ENCODE results near the gene UBE2B.

UBE2B gene

GRCh38 chr5:134439210-134439654 lies 67.9 kb downstream of the UBE2B start:
- H3K9me3 ChIP-seq (ENCODE audit: insufficient read depth, low read length), result no peaks in the 10 kb centered on the region
- H3F3A ChIP-seq (ENCODE audit: insufficient read depth), result no peaks in the 10 kb centered on the region
- no peaks in the 10 kb centered on the region for H4K20me1 ChIP-seq (ENCODE audit: low read depth, low read length)
- H3K9ac ChIP-seq (ENCODE audit: low read length), result no peak overlapping the region
- H3K79me2 ChIP-seq (ENCODE audit: insufficient read depth, low read length), result no peaks in the 10 kb centered on the region
- H3K9me2 ChIP-seq (replicated peaks; ENCODE audit: insufficient read depth, low read length), result no peaks in the 10 kb centered on the region
- H3K27me3 ChIP-seq (ENCODE audit: low read length), result no peaks in the 10 kb centered on the region
- H3K27ac ChIP-seq (ENCODE audit: low read depth, low read length), result no peak overlapping the region
- H3K36me3 ChIP-seq (ENCODE audit: low read length), result no peaks in the 10 kb centered on the region
- H2AFZ ChIP-seq (ENCODE audit: low read depth, low read length, severe bottlenecking), result no peak overlapping the region
- TF ChIP-seq CTCF (IDR thresholded peaks at IDR 0.05; ENCODE audit: insufficient read depth, low read length, poor library complexity, severe bottlenecking) (no peak), EZH2phosphoT487 (conservative IDR thresholded peaks at IDR 0.05; ENCODE audit: low read length) (no peak)
- no peak overlapping the region for H3K4me2 ChIP-seq (ENCODE audit: low read depth, low read length, poor library complexity, severe bottlenecking)
- no peak overlapping the region for H3K4me3 ChIP-seq (ENCODE audit: insufficient read depth, low read length, poor library complexity, severe bottlenecking)

- no peaks in the 10 kb centered on the region for H3K36me3 ChIP-seq (ENCODE audit: low read length)
These were observed 68.9 kb downstream of the UBE2B start for GRCh38 chr5:134440201-134440755.

More at GRCh38 chr5:134440201-134440755, 68.9 kb downstream of the UBE2B start:
- H3K4me3 ChIP-seq (ENCODE audit: insufficient read depth, low read length, poor library complexity, severe bottlenecking), result no peak overlapping the region
- no peak overlapping the region for H2AFZ ChIP-seq (ENCODE audit: low read depth, low read length, severe bottlenecking)
- H3K27ac ChIP-seq (ENCODE audit: low read depth, low read length), result no peak overlapping the region
- no peak overlapping the region for H3K9ac ChIP-seq (ENCODE audit: low read length)
- H3K79me2 ChIP-seq (ENCODE audit: insufficient read depth, low read length), result no peaks in the 10 kb centered on the region
- H3K27me3 ChIP-seq (ENCODE audit: low read length), result no peaks in the 10 kb centered on the region
- no peaks in the 10 kb centered on the region for H3K9me3 ChIP-seq (ENCODE audit: insufficient read depth, low read length)
- H4K20me1 ChIP-seq (ENCODE audit: low read depth, low read length), result no peaks in the 10 kb centered on the region
- TF ChIP-seq CTCF (IDR thresholded peaks at IDR 0.05; ENCODE audit: insufficient read depth, low read length, poor library complexity, severe bottlenecking) (no peak), EZH2phosphoT487 (conservative IDR thresholded peaks at IDR 0.05; ENCODE audit: low read length) (no peak)
- no peaks in the 10 kb centered on the region for H3K9me2 ChIP-seq (replicated peaks; ENCODE audit: insufficient read depth, low read length)
- no peaks in the 10 kb centered on the region for H3F3A ChIP-seq (ENCODE audit: insufficient read depth)
- no peak overlapping the region for H3K4me2 ChIP-seq (ENCODE audit: low read depth, low read length, poor library complexity, severe bottlenecking)
